Activated naive CD8-positive, alpha-beta T cell treated with anti-CD3 and anti-CD28 coated beads for 36 hours (primary cell): ENCODE results near the gene GMPPA. TPM values are rescaled to one million over a fixed set of nuclear protein-coding genes. Genes with fewer than 3 reads are reported as not detected.

Experiments used
- DNase-seq: peaks from one replicate; pipeline ENCODE4 v3.0.0; 2021
- H3K27ac Mint-ChIP-seq: one replicate; pipeline ENCODE4 v1.8.0; 2022; ENCODE audit warnings: mild to moderate bottlenecking, moderate library complexity, mixed read lengths
- H3K27me3 Mint-ChIP-seq: one replicate; pipeline ENCODE4 v1.8.0; 2022; ENCODE audit warnings: mild to moderate bottlenecking, mixed read lengths
- H3K36me3 Mint-ChIP-seq: one replicate; pipeline ENCODE4 v1.8.0; 2021; ENCODE audit warnings: mild to moderate bottlenecking, mixed read lengths
- H3K4me1 Mint-ChIP-seq: one replicate; pipeline ENCODE4 v1.8.0; 2021; ENCODE audit warnings: mixed read lengths
- H3K4me3 Mint-ChIP-seq: one replicate; pipeline ENCODE4 v1.8.0; 2022; ENCODE audit warnings: mild to moderate bottlenecking, moderate library complexity, mixed read lengths
- H3K9me3 Mint-ChIP-seq: one replicate; pipeline ENCODE4 v1.8.0; 2022; ENCODE audit warnings: mixed read lengths
- total RNA-seq, 2 experiments: library from RNA; stranded (reverse); gene quantifications; one replicate each; pipeline ENCODE4 v1.2.3, GENCODE V29; 2021

The GMPPA gene
- total RNA-seq, 2 experiments from 2014 or later: 29.1 to 31.5 TPM

DNA sequence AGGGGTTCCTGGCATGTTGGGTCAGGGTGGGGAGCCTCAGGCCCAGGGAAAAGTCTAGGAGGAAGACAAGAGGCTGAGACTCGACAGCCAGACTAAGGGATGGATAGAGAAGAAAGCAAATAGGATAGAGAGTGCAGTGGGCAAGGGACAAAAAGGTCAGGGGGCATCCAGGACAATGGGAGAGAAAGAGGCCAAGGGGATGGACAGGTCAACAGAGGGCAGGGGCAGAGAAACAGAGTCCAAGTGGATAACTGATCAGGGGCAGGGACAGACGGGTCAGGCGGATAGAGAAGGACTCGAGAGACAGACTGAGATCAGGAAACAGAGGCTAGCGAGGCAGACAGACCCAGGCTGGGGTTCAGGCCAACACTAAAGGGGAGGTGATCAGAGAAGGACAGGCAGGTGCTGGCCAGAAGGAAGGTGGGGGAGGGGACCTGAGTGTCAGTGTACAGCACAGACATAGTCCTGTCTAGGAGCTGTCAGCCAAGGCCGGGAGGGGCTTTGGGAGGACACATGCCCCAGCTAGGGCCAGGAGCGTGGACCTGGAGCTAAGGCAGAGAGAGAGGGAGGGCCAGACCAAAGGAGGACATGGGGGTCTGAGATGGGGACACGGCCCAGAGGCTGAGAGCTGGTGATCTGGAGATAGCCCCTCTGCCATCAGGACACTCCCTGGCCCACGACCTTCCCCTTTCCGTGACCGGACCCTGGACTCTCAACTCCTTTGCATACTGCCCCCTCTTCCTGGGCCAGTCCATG, 27.8 kb downstream of the GMPPA start:
- peaks cover 86% of the 10 kb centered on the region for H3K27me3 Mint-ChIP-seq
- no peaks in the 10 kb centered on the region for H3K9me3 Mint-ChIP-seq
- H3K36me3 Mint-ChIP-seq: no peaks in the 10 kb centered on the region
- DNase-seq: no peak
- no peak overlapping the region for H3K27ac Mint-ChIP-seq
- no peak overlapping the region for H3K4me3 Mint-ChIP-seq
- H3K4me1 Mint-ChIP-seq: peaks cover 5% of the 10 kb centered on the region

DNA sequence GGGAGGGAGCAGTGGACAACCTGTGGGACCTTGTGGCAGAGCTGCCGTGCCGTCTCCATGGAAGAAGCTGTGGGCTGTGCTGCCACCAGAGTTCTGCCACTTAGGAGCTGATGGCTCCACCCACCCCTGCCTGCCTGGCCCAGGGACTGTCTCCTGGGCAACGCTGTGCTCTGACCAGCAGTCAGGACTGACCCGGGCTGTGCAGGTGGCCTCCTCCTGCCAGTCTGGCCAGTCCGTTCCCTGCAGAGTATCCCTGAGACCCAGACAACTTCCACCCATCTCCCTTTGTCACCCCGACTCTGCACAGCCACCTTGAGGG, 28.3 kb downstream of the GMPPA start:
- no peak overlapping the region for H3K4me3 Mint-ChIP-seq

DNA sequence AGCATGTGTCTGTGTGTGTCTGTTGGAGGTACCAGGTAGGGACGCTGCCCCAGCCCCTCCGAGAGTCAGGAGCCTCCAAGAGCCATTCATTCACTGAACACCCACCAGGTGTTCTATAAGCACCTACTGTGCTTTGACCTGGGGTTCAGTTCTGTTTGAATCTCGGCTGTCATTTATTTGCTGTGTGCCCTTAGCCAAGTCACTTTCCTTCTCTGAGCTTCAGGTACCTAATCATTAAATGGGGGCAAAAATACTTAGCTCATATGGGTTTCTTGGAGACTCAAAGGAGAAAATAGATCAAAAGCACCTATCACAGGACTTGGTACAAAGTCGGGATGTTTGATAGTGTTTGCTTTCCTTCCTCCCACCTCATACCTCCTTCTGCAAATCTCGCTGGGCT, 28.8 kb downstream of the GMPPA start:
- Mint-ChIP-seq H3K9me3 (no peaks in the 10 kb centered on the region), H3K36me3 (no peaks in the 10 kb centered on the region), H3K4me3 (no peak overlapping the region), H3K4me1 (no peaks in the 10 kb centered on the region), H3K27ac (no peak overlapping the region), H3K27me3 (peaks cover 82% of the 10 kb centered on the region)
- no peak for DNase-seq

More for the DNA sequence above, 28.3 kb downstream of the GMPPA start:
- no peaks in the 10 kb centered on the region for H3K36me3 Mint-ChIP-seq
- H3K9me3 Mint-ChIP-seq: no peaks in the 10 kb centered on the region
- H3K27ac Mint-ChIP-seq: no peak overlapping the region
- H3K27me3 Mint-ChIP-seq: peaks cover 85% of the 10 kb centered on the region
- no peak for DNase-seq
- peaks cover 1% of the 10 kb centered on the region for H3K4me1 Mint-ChIP-seq

DNA sequence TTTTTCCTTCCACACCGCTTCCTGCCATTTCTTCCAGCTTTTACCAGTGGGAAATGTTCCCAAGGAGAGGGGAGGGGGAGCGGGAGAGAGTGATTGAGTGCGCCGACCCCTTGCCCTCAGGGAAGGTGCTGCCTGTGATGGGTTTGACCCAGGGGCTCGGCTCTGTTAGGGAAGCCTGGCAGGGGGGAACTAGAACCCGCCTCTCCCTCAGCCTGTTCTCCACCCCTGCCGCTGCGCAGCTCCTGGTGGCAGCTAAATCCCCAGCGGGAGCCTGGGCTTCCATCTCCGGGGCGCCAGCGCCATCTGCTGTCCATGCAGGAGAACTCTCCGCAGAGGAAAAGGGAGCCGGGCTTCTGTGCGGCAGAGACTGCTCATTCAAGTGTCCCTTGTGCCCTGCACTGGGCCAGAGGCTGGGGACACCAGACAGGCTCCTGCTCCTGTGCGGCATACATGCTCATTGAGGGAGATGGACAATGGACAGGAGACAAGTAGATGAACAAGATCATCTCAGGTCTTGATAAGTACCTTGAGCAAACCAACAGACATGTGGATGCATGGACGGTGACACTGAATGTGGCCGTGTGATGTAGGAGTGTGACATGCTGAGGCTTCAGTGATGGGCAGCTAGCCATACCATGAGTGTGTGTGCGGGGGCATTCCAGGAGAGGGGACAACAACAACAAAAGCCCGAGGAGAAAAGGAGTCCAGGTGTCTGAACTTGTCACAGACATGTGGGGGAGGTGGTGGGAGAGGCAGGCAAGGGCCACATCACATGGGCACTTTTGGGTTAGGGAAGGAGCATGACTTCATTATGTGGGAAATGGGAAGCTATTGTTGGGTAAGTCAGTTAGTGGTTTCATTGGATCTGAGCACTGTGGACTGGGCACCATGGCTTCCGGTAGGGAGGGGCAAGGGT, 31.6 kb downstream of the GMPPA start:
- Mint-ChIP-seq H3K36me3 (no peaks in the 10 kb centered on the region), H3K27ac (no peak overlapping the region), H3K4me3 (no peak overlapping the region), H3K9me3 (no peaks in the 10 kb centered on the region), H3K27me3 (peaks cover 59% of the 10 kb centered on the region), H3K4me1 (no peaks in the 10 kb centered on the region)
- DNase-seq: peak; percentile 87

DNA sequence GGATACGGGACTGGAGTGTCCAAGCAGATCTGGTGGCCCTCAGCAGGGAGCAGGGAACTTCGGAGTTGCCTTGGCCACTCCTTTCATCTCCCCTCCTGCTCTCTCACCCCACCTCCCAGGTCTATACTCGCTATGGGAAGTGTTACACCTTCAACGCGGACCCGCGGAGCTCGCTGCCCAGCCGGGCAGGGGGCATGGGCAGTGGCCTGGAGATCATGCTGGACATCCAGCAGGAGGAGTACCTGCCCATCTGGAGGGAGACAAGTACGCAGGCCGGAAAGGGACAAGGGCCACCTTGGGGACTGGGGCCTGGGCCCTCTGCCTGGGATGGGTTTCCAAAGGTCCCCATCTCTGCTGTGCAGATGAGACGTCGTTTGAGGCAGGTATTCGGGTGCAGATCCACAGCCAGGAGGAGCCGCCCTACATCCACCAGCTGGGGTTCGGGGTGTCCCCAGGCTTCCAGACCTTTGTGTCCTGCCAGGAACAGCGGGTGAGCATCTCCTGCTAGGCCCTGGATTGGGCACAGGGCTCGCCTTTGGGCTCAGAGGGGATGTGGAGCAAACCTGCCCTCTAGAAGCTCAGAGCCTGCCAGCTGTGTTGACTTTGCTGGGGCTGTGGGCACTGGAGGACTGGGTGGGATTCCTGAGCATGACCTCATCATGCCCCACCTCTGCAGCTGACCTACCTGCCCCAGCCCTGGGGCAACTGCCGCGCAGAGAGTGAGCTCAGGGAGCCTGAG, 33.1 kb downstream of the GMPPA start:
- Mint-ChIP-seq H3K4me3 (no peak overlapping the region), H3K27ac (no peak overlapping the region)
- DNase-seq: no peak

DNA sequence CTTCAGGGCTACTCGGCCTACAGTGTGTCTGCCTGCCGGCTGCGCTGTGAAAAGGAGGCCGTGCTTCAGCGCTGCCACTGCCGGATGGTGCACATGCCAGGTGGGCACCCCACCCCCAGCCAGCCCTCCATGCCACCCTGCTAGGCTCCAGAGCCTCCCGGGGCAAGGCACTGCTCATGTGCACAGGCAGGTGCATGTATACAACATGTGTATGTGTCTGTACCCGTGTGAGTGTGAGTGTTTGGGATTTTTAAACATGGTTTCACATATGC, 33.6 kb downstream of the GMPPA start:
- H3K27me3 Mint-ChIP-seq: peaks cover 43% of the 10 kb centered on the region
- H3K4me1 Mint-ChIP-seq: no peaks in the 10 kb centered on the region
- no peak overlapping the region for H3K27ac Mint-ChIP-seq
- H3K36me3 Mint-ChIP-seq: no peaks in the 10 kb centered on the region
- DNase-seq: no peak
- no peaks in the 10 kb centered on the region for H3K9me3 Mint-ChIP-seq
- H3K4me3 Mint-ChIP-seq: no peak overlapping the region

More for the DNA sequence above, 33.1 kb downstream of the GMPPA start:
- Mint-ChIP-seq H3K4me1 (no peaks in the 10 kb centered on the region), H3K27me3 (peaks cover 47% of the 10 kb centered on the region), H3K36me3 (no peaks in the 10 kb centered on the region), H3K9me3 (no peaks in the 10 kb centered on the region)

DNA sequence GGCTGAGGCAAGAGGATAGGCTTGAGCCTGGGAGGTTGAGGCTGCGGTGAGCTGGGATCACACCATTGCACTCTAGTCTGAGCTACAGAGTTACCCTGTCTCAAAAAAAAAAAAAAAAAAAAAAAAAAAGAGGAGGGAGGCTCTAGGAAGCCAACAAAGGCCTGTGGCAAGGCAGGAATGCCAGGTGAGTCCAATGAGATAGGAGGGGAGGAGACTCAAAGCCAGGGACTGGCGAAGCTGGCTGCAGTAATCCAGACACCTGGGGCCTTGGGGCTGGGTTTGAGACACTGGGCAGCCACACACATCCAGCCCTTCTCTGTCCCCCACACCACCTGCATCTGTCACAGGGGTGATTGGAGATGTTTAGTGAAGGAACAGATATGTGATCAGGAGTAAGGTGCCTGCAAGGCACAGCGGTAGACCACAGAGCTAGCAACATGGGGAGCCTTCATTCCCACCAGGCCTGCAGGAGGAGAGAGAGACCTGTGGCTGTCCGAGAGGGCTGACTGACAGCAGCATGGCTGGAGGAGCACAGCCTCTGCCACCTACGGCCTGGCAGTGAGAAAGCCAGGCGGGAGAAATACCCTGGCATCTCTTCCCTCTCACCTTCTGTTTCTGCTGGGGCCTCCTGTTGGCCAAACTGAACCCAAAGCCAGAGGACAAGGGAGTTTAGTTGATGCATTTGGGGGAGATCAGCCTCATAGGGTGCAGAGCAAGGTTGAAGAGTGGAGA, 35.4 kb downstream of the GMPPA start:
- Mint-ChIP-seq H3K4me1 (no peaks in the 10 kb centered on the region), H3K36me3 (peaks cover 4% of the 10 kb centered on the region), H3K27me3 (peaks cover 28% of the 10 kb centered on the region), H3K4me3 (no peak overlapping the region), H3K27ac (no peak overlapping the region), H3K9me3 (no peaks in the 10 kb centered on the region)
- DNase-seq: no peak

DNA sequence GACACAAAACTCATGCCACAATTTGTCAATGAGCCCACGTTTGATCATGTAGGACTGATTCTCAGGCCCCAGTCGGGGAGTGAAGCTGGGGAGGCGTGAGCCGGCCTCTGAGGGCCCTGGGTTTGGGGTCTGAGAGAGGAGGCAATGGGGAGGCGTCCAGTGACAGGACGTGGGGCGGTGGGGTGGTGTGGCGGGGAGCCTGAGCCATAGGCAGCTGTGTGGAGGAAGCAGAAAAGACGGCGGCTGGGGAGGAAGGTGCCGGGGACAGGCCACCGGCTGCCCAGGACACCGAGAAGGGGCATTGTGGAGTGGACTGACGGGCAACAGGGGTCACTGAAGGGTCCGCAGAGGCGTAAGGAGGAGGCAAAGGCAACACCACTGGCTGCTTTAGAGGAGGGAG, 37.7 kb downstream of the GMPPA start:
- Mint-ChIP-seq H3K27ac (no peak overlapping the region), H3K27me3 (peaks cover 4% of the 10 kb centered on the region), H3K4me3 (no peak overlapping the region), H3K4me1 (peaks cover 4% of the 10 kb centered on the region), H3K36me3 (peaks cover 12% of the 10 kb centered on the region), H3K9me3 (no peaks in the 10 kb centered on the region)
- DNase-seq: no peak

DNA sequence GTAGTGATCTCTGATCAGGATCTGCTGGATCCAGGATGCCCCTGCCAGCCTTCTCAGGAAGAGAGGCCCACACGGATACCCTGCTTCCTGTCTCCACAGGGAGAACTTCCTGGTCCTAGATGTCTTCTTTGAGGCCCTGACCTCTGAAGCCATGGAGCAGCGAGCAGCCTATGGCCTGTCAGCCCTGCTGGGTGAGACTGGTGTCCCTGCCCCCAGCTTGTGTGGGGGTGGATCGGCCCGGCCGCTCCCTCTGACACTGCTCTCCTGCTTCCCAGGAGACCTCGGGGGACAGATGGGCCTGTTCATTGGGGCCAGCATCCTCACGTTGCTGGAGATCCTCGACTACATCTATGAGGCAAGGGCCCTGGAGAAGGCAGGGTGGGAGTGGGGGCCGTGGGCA, 38.3 kb downstream of the GMPPA start:
- Mint-ChIP-seq H3K9me3 (no peaks in the 10 kb centered on the region), H3K36me3 (peaks cover 13% of the 10 kb centered on the region), H3K27ac (no peak overlapping the region)

DNA sequence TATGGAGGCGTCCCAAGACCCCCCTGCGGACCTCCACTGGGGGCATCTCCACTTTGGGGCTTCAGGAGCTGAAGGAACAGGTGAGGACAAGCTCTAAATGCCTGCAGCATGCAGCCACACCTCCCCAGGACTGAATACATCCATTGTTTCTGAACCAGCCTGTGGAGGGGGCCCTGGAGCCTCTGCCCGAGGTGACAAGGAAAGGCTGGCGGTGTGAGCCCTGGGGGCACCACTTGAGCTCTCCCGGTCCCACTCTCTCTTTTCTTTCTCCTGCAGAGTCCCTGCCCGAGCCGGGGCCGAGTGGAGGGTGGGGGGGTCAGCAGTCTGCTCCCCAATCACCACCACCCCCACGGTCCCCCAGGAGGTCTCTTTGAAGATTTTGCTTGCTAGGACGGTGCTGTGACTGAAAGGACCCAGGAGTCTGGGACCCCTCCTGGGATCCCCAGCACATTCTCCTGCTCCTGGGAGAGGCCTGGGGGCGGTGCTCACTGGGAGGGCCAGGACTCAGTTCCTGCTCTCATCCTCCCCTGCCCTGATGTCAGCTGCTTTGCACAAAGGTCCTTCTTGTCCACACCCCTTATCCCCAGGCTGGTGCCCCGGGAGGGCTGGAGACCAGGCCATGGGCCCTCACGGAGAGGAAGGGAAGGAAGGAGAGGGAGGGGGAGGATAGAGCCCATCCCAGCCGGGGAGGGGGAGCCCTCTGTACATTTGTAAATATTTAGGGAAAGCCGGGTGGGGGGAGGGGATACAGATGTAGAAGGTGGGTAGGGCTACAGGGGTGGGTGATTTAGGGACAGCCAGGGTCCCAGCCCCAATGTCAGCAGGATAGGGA, 39.2 kb downstream of the GMPPA start:
- Mint-ChIP-seq H3K4me1 (peaks cover 12% of the 10 kb centered on the region), H3K27me3 (no peaks in the 10 kb centered on the region), H3K27ac (no peak overlapping the region), H3K36me3 (peaks cover 13% of the 10 kb centered on the region), H3K4me3 (no peak overlapping the region), H3K9me3 (no peaks in the 10 kb centered on the region)
- no peak for DNase-seq

More for the DNA sequence above, 38.3 kb downstream of the GMPPA start:
- DNase-seq: no peak
- no peak overlapping the region for H3K4me3 Mint-ChIP-seq
- peaks cover 7% of the 10 kb centered on the region for H3K4me1 Mint-ChIP-seq
- no peaks in the 10 kb centered on the region for H3K27me3 Mint-ChIP-seq

DNA sequence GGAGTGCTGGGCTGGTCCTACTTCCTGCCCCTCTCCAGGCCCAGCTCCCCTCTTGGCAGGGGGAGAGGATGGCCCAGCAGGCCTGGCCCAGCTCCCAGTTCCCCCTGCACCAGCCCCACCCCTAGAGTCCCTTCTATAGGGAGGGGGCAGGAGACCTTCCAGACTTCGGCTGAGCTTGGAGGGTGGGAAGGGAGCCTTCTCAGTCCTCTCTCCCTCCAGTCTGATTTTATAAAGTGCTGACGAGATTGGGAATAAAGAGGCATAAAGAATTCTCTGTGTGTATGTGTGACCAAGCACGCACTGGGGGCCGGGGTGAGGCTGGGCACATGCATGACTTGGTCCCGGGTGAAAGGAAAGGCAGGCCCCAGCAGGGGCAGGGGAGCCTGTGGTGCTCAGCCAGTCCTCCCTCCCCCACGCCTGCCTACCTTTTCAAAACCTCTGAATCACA, 39.8 kb downstream of the GMPPA start:
- Mint-ChIP-seq H3K27ac (no peak overlapping the region), H3K4me1 (peaks cover 12% of the 10 kb centered on the region), H3K27me3 (no peaks in the 10 kb centered on the region), H3K9me3 (no peaks in the 10 kb centered on the region), H3K4me3 (no peak overlapping the region), H3K36me3 (peaks cover 13% of the 10 kb centered on the region)
- DNase-seq: no peak

DNA sequence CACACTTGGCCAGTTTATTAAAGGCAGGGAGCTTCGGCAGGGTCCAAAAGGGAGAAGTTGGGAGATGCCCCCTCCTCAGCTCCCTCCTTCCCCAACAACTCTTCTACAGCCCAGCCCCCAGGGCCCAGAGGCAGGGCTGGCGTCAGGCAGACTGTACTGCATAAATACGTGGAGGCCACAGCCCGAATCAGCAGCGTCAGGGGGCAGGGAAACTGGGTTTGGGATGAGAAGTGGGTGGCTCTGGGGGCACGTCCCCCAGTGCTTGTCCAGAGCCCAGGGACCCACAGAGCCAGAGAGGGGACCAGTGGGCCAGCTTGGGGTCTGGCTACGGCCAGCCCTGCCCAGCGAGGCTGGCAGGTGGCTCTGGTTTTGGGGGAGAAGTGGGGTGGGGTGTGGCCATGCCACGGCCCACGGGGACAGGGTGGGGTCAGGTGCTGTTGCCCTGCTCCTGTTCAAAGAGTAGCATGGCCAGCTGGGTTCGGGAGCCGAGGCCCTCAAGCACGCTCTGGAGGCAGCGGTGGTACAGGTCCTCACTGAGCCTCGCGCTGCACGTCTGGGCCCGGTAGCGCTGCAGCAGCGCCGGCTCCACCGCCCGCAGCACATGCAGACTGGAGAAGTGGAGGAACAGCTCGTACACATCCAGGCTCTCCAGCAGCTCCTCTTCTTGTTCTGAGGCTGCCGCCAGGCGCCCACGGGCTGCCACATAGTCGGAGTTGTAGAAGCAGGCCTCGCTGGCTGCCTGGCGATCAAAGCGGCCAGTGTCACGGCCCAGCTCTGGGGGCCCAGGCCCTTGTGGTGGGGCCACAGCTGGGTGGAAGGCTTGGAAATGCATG, 40.5 kb downstream of the GMPPA start:
- no peak overlapping the region for H3K27ac Mint-ChIP-seq
- no peaks in the 10 kb centered on the region for H3K27me3 Mint-ChIP-seq
- peaks cover 13% of the 10 kb centered on the region for H3K36me3 Mint-ChIP-seq
- DNase-seq: no peak
- H3K9me3 Mint-ChIP-seq: no peaks in the 10 kb centered on the region
- no peak overlapping the region for H3K4me3 Mint-ChIP-seq
- peaks cover 13% of the 10 kb centered on the region for H3K4me1 Mint-ChIP-seq

DNA sequence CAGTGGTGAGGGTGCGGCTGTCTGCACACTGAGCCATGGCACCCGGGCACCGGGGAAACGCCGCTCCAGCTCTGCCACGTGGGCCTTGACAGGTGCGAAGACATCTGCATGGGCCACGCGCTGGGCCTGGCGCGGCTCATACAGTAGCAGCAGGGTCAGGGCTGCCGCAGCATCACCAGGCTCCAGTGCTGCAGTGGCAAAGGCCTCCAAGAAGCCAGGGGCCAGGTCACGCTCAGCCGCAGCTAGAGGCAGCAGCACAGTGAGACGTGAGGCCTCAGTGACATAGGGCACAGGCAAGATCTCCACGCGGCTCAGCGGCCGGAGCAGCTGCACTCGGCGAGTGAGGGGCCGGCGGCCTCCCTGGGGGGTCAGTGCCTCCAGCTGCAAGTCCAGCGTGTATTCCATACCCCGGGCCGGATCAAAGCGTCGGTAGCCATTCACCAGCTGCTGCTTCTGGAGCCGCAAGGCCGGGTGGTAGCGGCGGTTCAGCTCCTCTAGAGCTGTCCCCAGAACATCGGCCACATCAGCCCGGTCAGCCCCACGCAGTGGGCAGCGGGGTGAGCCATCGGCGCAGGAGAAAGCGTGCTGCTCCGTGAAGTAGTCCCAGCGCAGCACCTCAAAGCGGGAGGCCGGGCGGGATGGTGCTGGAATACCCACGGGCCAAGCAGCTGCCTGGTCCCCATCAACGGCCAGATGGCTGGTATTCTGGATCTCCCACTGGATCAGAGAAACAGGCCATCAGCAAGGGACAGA, 41.4 kb downstream of the GMPPA start:
- Mint-ChIP-seq H3K36me3 (peaks cover 13% of the 10 kb centered on the region), H3K4me3 (no peak overlapping the region), H3K4me1 (peaks cover 19% of the 10 kb centered on the region), H3K9me3 (no peaks in the 10 kb centered on the region), H3K27me3 (peaks cover 8% of the 10 kb centered on the region), H3K27ac (no peak overlapping the region)
- DNase-seq: no peak
